ENCODE measurements around the gene APP.

- no peak for TF ChIP-seq ZNF263 (CRISPR knock-in tag; IDR thresholded peaks at IDR 0.05; ENCODE audit: low read depth)
- TF ChIP-seq ZNF219 (CRISPR knock-in tag; IDR thresholded peaks at IDR 0.05; ENCODE audit: borderline replicate concordance): no peak
- no peak for TF ChIP-seq USF2 (CRISPR knock-in tag; IDR thresholded peaks at IDR 0.05)
- no peak for TF ChIP-seq CTCF (IDR thresholded peaks at IDR 0.05)
- no peak for TF ChIP-seq OVOL2 (CRISPR knock-in tag; IDR thresholded peaks at IDR 0.05; ENCODE audit: borderline replicate concordance)
These were observed 311.2 kb downstream of the APP start for GRCh38 chr21:25859235-25859929.
